HEK293 (cell line): ENCODE results near the gene LDLRAD3.

Experiments used
- FEZF1 ChIP-seq: fragments of 450-650 bp; formaldehyde crosslinking; IDR thresholded peaks from 2 replicates; pipeline ENCODE4 v1.5.1; 2016; ENCODE audit warnings: missing biosample characterization, missing genetic modification characterization
- GLI4 ChIP-seq: fragments of 450-650 bp; formaldehyde crosslinking; IDR thresholded peaks from 2 replicates; pipeline ENCODE4 v1.5.1; 2016; ENCODE audit warnings: missing biosample characterization, missing genetic modification characterization
- KLF10 ChIP-seq: fragments of 450-650 bp; IDR thresholded peaks from 2 replicates; pipeline ENCODE4 v1.5.1; 2018; ENCODE audit warnings: missing biosample characterization, mild to moderate bottlenecking, missing genetic modification characterization
- ZNF10 ChIP-seq: fragments of 450-650 bp; formaldehyde crosslinking; IDR thresholded peaks from 2 replicates; pipeline ENCODE4 v1.5.1; 2017; ENCODE audit warnings: missing biosample characterization, missing genetic modification characterization
- ZNF133 ChIP-seq: fragments of 450-650 bp; formaldehyde crosslinking; IDR thresholded peaks from 2 replicates; pipeline ENCODE4 v1.5.1; 2016; ENCODE audit warnings: missing biosample characterization, missing genetic modification characterization
- ZNF274 ChIP-seq, 2 experiments: fragments of 200-500 bp in 1 of 2; fragments of 450-650 bp in 1 of 2; sonication (Bioruptor generic) in 1 of 2; formaldehyde crosslinking in 1 of 2; IDR thresholded peaks; 2 replicates each; pipeline versions ENCODE4 v1.5.1 to v1.6.1; 2014 to 2016; ENCODE audit warnings: borderline replicate concordance in 1 of 2, inconsistent platforms in 1 of 2, low read length in 1 of 2, missing biosample characterization in 1 of 2, missing genetic modification characterization in 1 of 2
- ZNF302 ChIP-seq: fragments of 450-650 bp; formaldehyde crosslinking; IDR thresholded peaks from 2 replicates; pipeline ENCODE4 v1.5.1; 2016; ENCODE audit warnings: missing biosample characterization, missing genetic modification characterization, low read depth
- ZNF624 ChIP-seq: fragments of 450-650 bp; formaldehyde crosslinking; IDR thresholded peaks from 2 replicates; pipeline ENCODE4 v1.5.1; 2017; ENCODE audit warnings: missing biosample characterization, missing genetic modification characterization
- ZNF654 ChIP-seq: fragments of 450-650 bp; formaldehyde crosslinking; IDR thresholded peaks from 2 replicates; pipeline ENCODE4 v1.5.1; 2016; ENCODE audit warnings: low read depth, missing biosample characterization, missing genetic modification characterization
- ZNF768 ChIP-seq: fragments of 450-650 bp; formaldehyde crosslinking; IDR thresholded peaks from 2 replicates; pipeline ENCODE4 v1.5.1; 2018; ENCODE audit warnings: missing biosample characterization, mild to moderate bottlenecking, missing genetic modification characterization
- TF ChIP-seq, protein P1 (sequence below): fragments of 450-650 bp; formaldehyde crosslinking; IDR thresholded peaks from 2 replicates; pipeline ENCODE4 v1.5.1; 2016; ENCODE audit warnings: missing biosample characterization, missing genetic modification characterization
- TF ChIP-seq, protein P2 (sequence below): fragments of 450-650 bp; formaldehyde crosslinking; IDR thresholded peaks from 2 replicates; pipeline ENCODE4 v1.5.1; 2016; ENCODE audit warnings: missing biosample characterization, missing genetic modification characterization, low read depth

DNA sequence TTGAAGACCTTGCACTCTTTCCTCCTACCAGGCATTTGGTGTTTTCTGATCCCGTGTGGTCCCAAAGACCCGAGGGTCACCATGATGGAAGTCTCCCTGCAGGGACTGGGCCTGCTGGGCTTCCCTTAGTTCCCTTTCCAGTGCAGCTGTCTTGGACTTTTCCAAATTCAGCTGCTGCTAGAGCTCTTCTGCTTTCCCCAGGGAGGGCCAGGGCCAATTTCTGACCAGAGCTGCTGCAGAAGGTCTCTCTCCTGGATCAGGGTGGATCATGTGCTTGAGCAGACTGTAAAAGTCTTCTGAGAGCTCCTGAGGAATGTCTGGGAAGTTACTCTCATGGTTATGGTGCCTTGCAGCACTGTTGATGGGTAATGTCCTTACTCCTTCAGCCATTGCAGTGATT, 23.2 kb downstream of the LDLRAD3 start:
- TF ChIP-seq, protein P1, sequence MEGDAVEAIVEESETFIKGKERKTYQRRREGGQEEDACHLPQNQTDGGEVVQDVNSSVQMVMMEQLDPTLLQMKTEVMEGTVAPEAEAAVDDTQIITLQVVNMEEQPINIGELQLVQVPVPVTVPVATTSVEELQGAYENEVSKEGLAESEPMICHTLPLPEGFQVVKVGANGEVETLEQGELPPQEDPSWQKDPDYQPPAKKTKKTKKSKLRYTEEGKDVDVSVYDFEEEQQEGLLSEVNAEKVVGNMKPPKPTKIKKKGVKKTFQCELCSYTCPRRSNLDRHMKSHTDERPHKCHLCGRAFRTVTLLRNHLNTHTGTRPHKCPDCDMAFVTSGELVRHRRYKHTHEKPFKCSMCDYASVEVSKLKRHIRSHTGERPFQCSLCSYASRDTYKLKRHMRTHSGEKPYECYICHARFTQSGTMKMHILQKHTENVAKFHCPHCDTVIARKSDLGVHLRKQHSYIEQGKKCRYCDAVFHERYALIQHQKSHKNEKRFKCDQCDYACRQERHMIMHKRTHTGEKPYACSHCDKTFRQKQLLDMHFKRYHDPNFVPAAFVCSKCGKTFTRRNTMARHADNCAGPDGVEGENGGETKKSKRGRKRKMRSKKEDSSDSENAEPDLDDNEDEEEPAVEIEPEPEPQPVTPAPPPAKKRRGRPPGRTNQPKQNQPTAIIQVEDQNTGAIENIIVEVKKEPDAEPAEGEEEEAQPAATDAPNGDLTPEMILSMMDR (tag by site-specific recombination), result no peak
- TF ChIP-seq, protein P2, sequence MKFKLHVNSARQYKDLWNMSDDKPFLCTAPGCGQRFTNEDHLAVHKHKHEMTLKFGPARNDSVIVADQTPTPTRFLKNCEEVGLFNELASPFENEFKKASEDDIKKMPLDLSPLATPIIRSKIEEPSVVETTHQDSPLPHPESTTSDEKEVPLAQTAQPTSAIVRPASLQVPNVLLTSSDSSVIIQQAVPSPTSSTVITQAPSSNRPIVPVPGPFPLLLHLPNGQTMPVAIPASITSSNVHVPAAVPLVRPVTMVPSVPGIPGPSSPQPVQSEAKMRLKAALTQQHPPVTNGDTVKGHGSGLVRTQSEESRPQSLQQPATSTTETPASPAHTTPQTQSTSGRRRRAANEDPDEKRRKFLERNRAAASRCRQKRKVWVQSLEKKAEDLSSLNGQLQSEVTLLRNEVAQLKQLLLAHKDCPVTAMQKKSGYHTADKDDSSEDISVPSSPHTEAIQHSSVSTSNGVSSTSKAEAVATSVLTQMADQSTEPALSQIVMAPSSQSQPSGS (tag by site-specific recombination), result no peak
- TF ChIP-seq ZNF654 (tag by site-specific recombination), result no peak
- TF ChIP-seq KLF10 (tag by site-specific recombination), result no peak
- no peak for TF ChIP-seq ZNF624 (tag by site-specific recombination)
- TF ChIP-seq ZNF768 (tag by site-specific recombination), result no peak
- TF ChIP-seq ZNF274 (IDR thresholded peaks at IDR 0.05; ENCODE audit: low read length), result no peak
- TF ChIP-seq ZNF274 (tag by site-specific recombination; IDR thresholded peaks at IDR 0.05; ENCODE audit: borderline replicate concordance), result no peak
- no peak for TF ChIP-seq ZNF302
- TF ChIP-seq ZNF133, result no peak
- TF ChIP-seq FEZF1 (tag by site-specific recombination), result no peak
- TF ChIP-seq ZNF10 (tag by site-specific recombination), result no peak
- TF ChIP-seq GLI4 (tag by site-specific recombination), result no peak
